ENCODE results near the gene DIAPH2. TPM values are rescaled to one million over a fixed set of nuclear protein-coding genes. Genes with fewer than 3 reads are reported as not detected.

The DIAPH2 gene
- total RNA-seq, 2 donors from 2014 or later, result 7.1 to 9.0 TPM

- H3K27me3 Mint-ChIP-seq, result no peaks in the 10 kb centered on the region
- H3K36me3 Mint-ChIP-seq (ENCODE audit: low read depth), result peaks cover 7% of the 10 kb centered on the region
- H3K9me3 Mint-ChIP-seq, result no peaks in the 10 kb centered on the region
- ATAC-seq (replicated peaks), result no peak
- H3K27ac Mint-ChIP-seq, result no peak overlapping the region
- no peak overlapping the region for H3K4me3 Mint-ChIP-seq
- H3K4me1 Mint-ChIP-seq, result no peaks in the 10 kb centered on the region
These were observed 438.4 kb downstream of the DIAPH2 start for GRCh38 chrX:97123001-97123400.

GRCh38 chrX:97126020-97126419, 441.4 kb downstream of the DIAPH2 start:
- Mint-ChIP-seq H3K4me1 (no peaks in the 10 kb centered on the region), H3K27ac (no peak overlapping the region), H3K27me3 (no peaks in the 10 kb centered on the region), H3K36me3 (ENCODE audit: low read depth) (no peaks in the 10 kb centered on the region), H3K9me3 (no peaks in the 10 kb centered on the region), H3K4me3 (no peak overlapping the region)
- ATAC-seq (replicated peaks), result no peak

DNA sequence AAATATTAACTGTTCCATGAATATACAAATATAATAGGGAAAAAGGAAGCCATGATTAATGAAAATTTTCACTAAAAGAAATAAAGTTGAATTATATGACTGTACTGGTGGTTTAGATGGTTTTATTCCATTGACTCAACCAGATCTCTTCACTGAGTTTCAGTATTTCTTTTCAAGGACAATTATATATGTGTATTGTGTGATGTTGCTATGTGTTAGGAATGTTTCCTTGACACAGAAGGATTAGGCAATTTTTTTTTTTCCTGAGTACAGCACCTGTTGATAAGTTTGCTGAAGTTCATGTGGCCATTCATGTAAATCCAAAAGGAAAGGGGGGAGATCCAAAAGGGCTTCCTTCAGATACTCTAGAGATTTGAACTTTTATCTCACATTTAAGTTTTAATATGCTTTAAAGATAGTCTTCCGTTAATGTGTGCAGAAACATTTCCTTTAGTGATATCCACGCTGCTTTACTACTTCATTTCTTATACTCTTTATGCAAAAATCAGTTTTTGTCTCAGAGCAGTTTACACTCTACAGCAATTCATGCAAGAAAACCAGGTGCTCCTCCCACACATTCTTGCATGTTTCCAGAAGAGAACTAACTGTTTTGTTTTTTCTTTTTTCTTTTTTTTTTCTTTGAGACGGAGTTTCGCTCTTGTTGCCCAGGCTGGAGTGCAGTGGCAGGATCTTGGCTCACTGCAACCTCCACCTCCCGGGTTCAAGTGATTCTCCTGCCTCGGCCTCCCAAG, 448.2 kb downstream of the DIAPH2 start:
- Mint-ChIP-seq H3K36me3 (ENCODE audit: low read depth) (no peaks in the 10 kb centered on the region), H3K27me3 (no peaks in the 10 kb centered on the region), H3K4me1 (no peaks in the 10 kb centered on the region), H3K4me3 (no peak overlapping the region), H3K27ac (no peak overlapping the region), H3K9me3 (no peaks in the 10 kb centered on the region)
- no peak for ATAC-seq (replicated peaks)

GRCh38 chrX:97145934-97146333, 461.3 kb downstream of the DIAPH2 start:
- Mint-ChIP-seq H3K9me3 (no peaks in the 10 kb centered on the region), H3K4me1 (no peaks in the 10 kb centered on the region), H3K27ac (no peak overlapping the region), H3K4me3 (no peak overlapping the region), H3K36me3 (ENCODE audit: low read depth) (peaks cover 8% of the 10 kb centered on the region), H3K27me3 (no peaks in the 10 kb centered on the region)
- ATAC-seq (replicated peaks), result no peak

DNA sequence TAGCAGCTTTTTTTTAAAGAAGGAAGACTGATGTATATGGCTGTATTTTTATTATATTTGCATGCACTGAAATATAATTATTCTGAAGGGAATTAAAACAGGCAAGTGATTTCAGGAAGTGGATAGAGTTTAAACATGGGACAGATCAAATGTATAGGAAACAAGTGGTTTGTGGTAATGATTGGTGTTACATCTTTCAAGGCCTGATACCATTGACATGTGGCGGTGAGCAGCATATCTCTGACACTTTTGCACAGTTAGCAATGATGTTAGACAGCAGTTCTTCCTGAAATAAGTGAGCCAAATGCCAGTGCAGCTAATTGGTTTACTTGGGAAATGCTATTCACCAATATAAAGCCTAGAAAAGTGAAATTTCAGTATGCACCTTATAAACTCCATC, 471.2 kb downstream of the DIAPH2 start:
- ATAC-seq (replicated peaks), result no peak
- Mint-ChIP-seq H3K4me1 (no peaks in the 10 kb centered on the region), H3K27ac (no peak overlapping the region), H3K9me3 (peaks cover 3% of the 10 kb centered on the region), H3K4me3 (no peak overlapping the region), H3K27me3 (no peaks in the 10 kb centered on the region), H3K36me3 (ENCODE audit: low read depth) (no peaks in the 10 kb centered on the region)

GRCh38 chrX:97158269-97158668, 473.6 kb downstream of the DIAPH2 start:
- no peaks in the 10 kb centered on the region for H3K27me3 Mint-ChIP-seq
- H3K27ac Mint-ChIP-seq, result no peak overlapping the region
- H3K36me3 Mint-ChIP-seq (ENCODE audit: low read depth), result no peaks in the 10 kb centered on the region
- ATAC-seq (replicated peaks), result no peak
- H3K4me3 Mint-ChIP-seq, result no peak overlapping the region
- no peaks in the 10 kb centered on the region for H3K4me1 Mint-ChIP-seq
- no peaks in the 10 kb centered on the region for H3K9me3 Mint-ChIP-seq

GRCh38 chrX:97159916-97160800, 475.5 kb downstream of the DIAPH2 start:
- Mint-ChIP-seq H3K27me3 (no peaks in the 10 kb centered on the region), H3K4me1 (no peaks in the 10 kb centered on the region), H3K9me3 (no peaks in the 10 kb centered on the region), H3K27ac (no peak overlapping the region), H3K4me3 (no peak overlapping the region), H3K36me3 (ENCODE audit: low read depth) (no peaks in the 10 kb centered on the region)
- no peak for ATAC-seq (replicated peaks)

DNA sequence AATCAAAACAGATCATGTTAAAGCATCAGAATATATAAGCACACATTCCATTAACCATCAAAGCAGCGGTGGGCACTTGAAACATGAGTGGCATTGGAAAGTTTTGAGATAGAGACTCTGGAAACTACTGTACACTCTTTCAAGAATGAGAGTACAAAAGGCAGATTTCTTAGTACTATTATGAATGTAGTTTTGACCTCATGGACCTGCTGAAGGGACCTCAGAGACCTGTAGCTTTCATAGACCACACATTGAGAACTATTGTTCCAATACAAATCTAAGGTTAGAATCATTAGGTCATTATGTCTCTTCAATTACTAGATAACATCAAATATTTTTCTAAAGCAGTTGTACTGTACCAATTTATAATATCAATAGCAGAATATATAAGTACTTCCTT, 482.7 kb downstream of the DIAPH2 start:
- H3K9me3 Mint-ChIP-seq, result no peaks in the 10 kb centered on the region
- ATAC-seq (replicated peaks), result no peak
- no peaks in the 10 kb centered on the region for H3K4me1 Mint-ChIP-seq
- H3K4me3 Mint-ChIP-seq, result no peak overlapping the region
- H3K36me3 Mint-ChIP-seq (ENCODE audit: low read depth), result no peaks in the 10 kb centered on the region
- no peaks in the 10 kb centered on the region for H3K27me3 Mint-ChIP-seq
- H3K27ac Mint-ChIP-seq, result no peak overlapping the region

DNA sequence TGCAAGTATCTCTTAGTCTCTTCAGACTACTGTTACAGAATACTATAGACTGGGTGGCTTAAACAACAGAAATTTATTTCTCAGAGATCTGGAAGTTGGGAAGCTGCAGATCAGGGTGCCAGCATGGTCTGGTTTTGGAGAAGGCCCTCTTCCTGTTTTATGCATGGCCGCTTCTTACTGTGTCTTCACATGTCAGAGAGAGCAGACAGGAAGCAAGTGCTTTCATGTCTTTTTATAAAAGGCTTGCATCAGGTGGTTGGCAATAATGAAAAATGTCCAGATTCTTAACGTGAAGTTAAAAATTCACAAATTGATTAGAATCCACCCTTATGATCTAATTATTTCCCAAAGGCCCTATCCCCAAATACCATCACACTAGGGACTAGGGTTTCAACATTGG, 484.0 kb downstream of the DIAPH2 start:
- H3K4me3 Mint-ChIP-seq, result no peak overlapping the region
- H3K36me3 Mint-ChIP-seq (ENCODE audit: low read depth), result no peaks in the 10 kb centered on the region
- no peaks in the 10 kb centered on the region for H3K9me3 Mint-ChIP-seq
- no peaks in the 10 kb centered on the region for H3K27me3 Mint-ChIP-seq
- H3K27ac Mint-ChIP-seq, result no peak overlapping the region
- no peaks in the 10 kb centered on the region for H3K4me1 Mint-ChIP-seq
- no peak for ATAC-seq (replicated peaks)

DNA sequence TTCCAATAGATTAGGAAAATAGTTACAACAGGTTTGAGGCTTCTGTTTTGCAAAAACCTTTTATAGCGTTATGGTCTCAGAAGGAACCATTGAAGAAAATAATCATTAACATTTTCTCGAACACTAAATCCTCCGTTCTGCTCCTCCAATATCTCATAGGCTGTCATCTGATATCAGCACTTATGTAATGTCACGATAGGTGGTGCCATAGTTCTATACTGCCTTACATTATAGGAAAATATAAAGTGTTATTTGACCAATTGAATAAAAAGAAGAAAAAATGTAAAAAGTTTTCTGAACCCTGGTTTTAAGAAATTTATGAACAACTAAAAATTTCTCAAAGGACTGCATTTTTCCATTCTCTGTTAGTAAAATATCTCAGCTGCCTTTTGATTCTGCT, 490.5 kb downstream of the DIAPH2 start:
- no peaks in the 10 kb centered on the region for H3K27me3 Mint-ChIP-seq
- no peak overlapping the region for H3K27ac Mint-ChIP-seq
- no peaks in the 10 kb centered on the region for H3K9me3 Mint-ChIP-seq
- no peaks in the 10 kb centered on the region for H3K36me3 Mint-ChIP-seq (ENCODE audit: low read depth)
- H3K4me1 Mint-ChIP-seq, result no peaks in the 10 kb centered on the region
- no peak overlapping the region for H3K4me3 Mint-ChIP-seq
- no peak for ATAC-seq (replicated peaks)

GRCh38 chrX:97189668-97190067, 505.0 kb downstream of the DIAPH2 start:
- Mint-ChIP-seq H3K36me3 (ENCODE audit: low read depth) (no peaks in the 10 kb centered on the region), H3K4me3 (no peak overlapping the region), H3K9me3 (no peaks in the 10 kb centered on the region), H3K27me3 (no peaks in the 10 kb centered on the region), H3K4me1 (no peaks in the 10 kb centered on the region), H3K27ac (no peak overlapping the region)
- ATAC-seq (replicated peaks), result no peak

DNA sequence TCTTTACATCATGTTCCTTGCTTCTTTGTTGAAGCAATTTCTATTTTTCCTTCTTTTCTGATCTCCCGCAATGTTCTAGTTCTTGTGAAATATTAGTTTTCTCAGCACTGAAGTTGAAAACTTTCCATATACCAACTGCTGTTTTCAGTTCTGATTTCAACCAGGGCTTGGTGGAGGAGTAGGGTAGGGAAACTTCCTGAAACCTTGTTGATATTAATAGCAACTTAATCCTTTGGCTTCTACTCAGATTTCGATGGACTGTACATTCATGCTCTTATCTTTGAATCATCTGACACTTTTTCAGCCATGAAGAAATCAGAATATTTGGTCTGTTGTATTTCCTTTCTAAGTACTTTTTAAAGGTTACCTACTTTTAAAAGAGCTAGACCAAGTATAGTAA, 514.9 kb downstream of the DIAPH2 start:
- ATAC-seq (replicated peaks), result no peak
- Mint-ChIP-seq H3K36me3 (ENCODE audit: low read depth) (no peaks in the 10 kb centered on the region), H3K4me1 (no peaks in the 10 kb centered on the region), H3K9me3 (peaks cover 6% of the 10 kb centered on the region), H3K4me3 (no peak overlapping the region), H3K27ac (no peak overlapping the region), H3K27me3 (no peaks in the 10 kb centered on the region)

DNA sequence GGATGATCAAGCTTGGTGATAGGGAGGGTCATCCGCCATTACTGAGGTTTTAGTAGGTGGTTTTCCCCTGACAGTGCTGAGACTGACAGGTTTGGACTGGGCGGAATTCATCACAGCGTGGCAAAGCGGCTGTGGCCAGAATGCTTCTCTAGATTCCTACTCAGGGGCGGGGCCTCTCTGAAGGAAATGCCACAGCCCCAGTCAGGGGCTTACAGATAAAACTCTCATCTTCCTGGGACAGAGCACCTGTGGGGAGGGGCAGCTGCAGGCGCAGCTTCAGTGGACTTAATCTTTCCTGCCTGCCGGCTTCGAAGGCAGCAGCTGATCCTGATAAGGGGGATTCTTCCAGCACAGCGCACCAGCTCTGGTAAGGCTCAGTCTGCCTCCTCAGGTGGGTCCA, 515.8 kb downstream of the DIAPH2 start:
- Mint-ChIP-seq H3K27ac (no peak overlapping the region), H3K4me1 (no peaks in the 10 kb centered on the region), H3K9me3 (peaks cover 6% of the 10 kb centered on the region), H3K4me3 (no peak overlapping the region), H3K36me3 (ENCODE audit: low read depth) (no peaks in the 10 kb centered on the region), H3K27me3 (no peaks in the 10 kb centered on the region)
- ATAC-seq (replicated peaks), result no peak

DNA sequence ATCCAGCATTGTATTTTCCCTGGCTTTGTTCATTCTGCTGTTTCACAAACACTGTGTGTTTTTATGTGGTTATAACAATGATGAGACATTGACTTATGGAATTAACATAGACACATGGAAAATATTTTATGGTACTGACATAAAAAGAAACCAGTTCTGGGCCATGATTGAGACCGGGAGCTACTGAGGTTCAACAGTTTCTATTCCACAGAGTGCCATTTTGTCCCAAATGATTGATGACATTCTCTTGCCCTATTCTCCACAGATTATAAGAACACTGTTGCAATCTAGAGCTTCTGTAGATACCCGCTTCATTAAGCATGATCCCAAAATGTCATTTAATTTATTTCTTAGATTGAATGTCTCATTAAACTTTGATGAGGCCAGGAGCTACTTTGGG, 525.9 kb downstream of the DIAPH2 start:
- H3K27me3 Mint-ChIP-seq, result no peaks in the 10 kb centered on the region
- H3K36me3 Mint-ChIP-seq (ENCODE audit: low read depth), result no peaks in the 10 kb centered on the region
- no peaks in the 10 kb centered on the region for H3K9me3 Mint-ChIP-seq
- H3K4me3 Mint-ChIP-seq, result peak overlapping the region; percentile 40
- H3K4me1 Mint-ChIP-seq, result no peaks in the 10 kb centered on the region
- peak overlapping the region; percentile 61 for H3K27ac Mint-ChIP-seq
- peak; percentile 79 for ATAC-seq (replicated peaks)

GRCh38 chrX:97211070-97211469, 526.4 kb downstream of the DIAPH2 start:
- Mint-ChIP-seq H3K4me3 (peak overlapping the region; percentile 40), H3K27ac (peak overlapping the region; percentile 61), H3K4me1 (no peaks in the 10 kb centered on the region), H3K36me3 (ENCODE audit: low read depth) (no peaks in the 10 kb centered on the region), H3K9me3 (no peaks in the 10 kb centered on the region), H3K27me3 (no peaks in the 10 kb centered on the region)
- ATAC-seq (replicated peaks), result peak; percentile 82

Measured in activated T-helper 17 cell treated with anti-CD3 and anti-CD28 coated beads, Interleukin-2, amount 50 U/mL, for 72 hours (primary cell).